ENCODE results near the gene ZFP36L1.
A peak's percentile ranks its signal among the peaks of the same experiment; 100 is the strongest.

Gene ZFP36L1, protein sequence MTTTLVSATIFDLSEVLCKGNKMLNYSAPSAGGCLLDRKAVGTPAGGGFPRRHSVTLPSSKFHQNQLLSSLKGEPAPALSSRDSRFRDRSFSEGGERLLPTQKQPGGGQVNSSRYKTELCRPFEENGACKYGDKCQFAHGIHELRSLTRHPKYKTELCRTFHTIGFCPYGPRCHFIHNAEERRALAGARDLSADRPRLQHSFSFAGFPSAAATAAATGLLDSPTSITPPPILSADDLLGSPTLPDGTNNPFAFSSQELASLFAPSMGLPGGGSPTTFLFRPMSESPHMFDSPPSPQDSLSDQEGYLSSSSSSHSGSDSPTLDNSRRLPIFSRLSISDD

DNA sequence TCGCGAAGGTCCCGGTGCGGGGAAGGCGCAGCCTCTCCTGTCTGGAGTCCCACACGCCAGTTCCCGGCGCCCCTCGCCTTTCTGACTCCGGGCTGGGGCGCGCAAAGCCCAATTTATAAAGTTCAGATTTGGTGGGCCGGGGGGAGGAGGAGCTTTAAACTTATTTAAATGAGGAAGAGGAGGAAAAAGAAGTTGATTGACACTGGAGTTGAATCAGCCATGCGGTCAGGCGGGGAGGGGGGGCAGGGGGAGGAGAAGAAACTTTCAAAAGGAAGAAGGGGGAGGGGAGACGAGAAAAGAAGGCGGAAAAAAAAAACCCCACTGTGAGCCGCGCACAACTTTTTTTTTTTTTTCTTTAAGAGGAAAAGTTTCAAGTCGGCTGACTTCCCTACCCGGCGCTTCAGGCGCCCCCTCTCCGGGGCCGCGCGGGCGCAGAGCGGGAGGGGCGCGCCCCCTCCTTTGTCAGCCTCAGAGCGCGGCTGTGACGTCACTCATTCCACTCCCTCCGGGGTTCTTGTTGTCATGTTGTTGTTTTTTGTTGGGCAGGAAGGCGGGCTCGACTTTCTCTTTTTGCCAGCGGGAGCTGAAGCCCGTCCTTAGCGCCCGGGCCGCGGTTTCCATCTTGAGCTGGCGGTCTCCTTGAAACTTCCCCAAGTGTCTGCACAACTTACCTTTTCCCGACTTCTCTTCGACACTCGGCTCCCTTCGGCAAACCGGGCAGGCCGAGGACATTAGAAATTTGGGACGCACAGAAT is at the start of gene ZFP36L1:
Gene ZFP36L1, minus strand, starts transcription at position 89 of the 755 bp plus-strand sequence. CDS start 129 bp downstream, outside the sequence.
- DNase-seq (ENCODE audit: low read depth): peak; percentile 91

DNA sequence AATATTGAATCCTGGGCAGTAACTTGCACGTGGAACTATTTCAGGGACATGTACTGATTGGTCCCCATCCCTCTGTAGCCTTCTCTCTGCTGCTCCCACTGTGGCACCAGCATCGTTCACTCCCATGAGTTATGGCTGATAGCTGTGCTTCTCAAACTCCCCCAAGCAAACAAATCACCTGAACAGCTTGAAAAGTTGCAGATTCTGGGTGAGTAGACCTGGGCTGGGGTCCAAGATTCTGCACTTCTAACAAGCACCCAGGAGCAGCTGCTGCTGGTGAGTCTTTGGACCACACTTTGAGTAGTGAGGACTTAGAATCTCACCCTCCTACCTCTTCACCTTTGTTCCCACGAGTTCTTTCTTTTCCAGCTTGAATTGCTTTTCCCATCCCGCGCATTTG is 49.4 kb upstream of the ZFP36L1 start:
- no peak for DNase-seq (ENCODE audit: low read depth)

DNA sequence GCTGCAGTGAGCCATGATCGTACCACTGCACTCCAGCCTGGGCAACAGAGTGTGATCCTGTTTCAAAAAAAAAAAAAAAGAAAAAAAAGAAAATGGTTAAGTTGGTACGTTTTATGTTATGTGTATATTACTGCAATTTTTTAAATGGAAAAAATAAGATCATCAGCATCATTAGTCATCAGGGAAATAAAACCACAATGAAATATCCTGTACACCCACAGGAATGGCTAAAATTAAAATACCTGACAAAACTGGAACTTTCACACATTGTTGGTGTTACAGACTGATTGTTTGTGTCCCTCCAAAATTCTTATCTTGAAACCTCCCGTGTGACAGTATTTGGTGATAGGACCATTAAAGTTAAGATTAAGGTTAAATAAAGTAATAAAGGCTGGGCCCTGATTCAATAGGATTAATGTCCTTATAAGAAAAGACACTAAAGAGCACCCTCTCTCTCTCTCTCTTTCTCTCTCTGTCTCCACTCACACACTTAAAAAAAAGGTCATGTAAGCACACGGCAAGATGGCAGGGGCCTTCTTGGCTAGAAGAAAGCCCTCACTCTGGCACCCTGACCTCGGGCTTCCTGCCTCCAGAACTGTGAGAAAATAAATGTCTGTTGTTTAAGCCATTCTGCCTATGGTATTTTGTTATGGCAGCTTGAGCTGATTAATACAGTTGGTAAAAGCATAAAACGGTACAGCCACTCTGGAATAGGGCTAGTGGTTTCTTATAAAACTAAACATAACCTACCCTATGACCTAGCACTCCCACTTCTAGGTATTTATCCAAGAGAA is 48.3 kb upstream of the ZFP36L1 start:
- DNase-seq (ENCODE audit: low read depth): no peak

DNA sequence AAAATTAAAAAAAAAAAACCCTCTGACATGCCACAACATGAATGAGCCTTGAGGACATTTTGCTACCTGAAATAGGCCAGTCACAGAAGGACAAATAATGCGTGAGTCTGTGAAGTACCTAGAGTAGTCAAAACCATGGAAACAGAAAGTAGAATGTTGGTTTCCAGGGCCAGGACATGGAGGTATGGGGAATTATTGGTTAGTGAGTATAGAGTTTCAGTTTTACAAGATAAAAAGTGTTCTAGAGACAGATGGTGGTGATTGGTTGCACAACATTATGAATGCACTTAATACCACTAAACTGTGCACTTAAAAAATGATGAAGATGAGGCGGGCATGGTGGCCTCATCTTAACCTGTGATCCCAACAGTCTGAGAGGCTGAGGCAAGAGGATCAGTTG is 47.6 kb upstream of the ZFP36L1 start:
- DNase-seq (ENCODE audit: low read depth): no peak

DNA sequence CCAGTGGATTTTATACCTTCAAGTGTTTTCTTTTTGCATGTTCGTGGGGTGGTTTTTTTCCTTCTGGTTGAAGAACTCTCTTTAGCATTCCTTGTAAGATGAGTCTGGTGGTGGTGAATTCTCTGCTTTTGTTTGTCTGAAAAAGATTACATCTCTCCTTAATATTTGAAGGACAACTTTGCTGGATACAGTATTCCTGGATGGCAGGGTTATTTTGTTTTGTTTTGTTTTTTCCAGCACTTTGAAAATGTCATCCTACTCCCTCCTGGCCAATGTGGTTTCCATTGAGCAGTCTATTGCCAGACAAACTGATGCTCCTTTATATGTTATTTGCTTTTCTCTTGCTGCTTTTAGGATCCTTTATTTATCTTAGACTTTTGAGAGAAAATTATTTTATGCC is 43.2 kb upstream of the ZFP36L1 start:
- DNase-seq (ENCODE audit: low read depth): no peak

DNA sequence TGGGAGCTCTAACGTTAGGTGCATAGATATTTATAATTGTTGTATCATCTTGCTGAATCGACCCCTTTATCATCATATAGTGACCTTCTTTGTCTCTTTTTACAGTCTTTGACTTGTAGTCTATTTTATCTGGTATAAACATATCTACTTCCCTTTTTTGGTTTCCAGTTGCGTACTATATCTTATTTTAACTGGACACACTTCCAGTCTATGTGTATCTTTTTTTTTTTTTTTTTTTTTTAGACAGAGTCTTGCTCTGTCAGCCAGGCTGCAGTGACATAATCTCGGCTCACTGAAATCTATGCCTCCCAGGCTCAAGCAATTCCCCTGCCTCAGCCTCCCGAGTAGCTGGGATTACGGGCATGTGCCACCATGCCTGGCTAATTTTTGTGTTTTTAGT is 41.9 kb upstream of the ZFP36L1 start:
- no peak for DNase-seq (ENCODE audit: low read depth)

DNA sequence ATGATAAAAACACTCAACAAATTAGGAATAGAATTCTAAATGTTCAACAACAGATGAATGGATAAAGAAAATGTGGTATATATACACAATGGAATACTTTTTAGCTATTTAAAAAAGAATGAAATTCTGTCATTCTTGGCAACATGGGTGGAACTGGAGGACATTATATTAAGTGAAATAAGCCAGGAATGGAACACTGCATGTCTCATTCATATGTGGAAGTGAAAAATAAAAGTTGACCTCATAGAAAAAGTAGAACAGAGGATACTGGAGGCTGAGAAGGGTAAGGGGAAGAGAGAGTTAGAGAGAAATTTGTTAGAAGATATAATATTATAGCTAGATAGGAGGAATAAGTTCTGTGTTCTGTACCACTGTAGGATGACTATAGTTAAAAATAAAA is 35.8 kb upstream of the ZFP36L1 start:
- DNase-seq (ENCODE audit: low read depth): no peak

DNA sequence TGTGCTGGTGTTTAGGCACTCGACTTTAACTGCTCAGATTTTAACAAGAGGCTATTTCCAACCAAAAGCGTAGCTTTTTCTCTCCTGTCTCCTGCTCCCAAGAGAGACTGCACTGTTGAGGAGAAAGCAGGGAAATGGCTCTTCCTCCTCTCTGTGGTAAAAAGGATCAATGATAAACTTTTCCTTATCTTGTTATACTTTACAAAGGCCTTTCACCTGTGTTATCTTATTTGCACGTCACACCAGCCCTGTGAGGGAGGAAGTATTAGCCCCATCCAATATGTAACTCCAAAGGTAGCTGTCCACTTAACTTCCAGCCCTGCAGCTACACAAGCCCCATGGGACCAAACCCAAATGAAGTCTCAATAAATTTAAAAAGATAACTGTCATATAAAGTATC is 32.9 kb upstream of the ZFP36L1 start:
- DNase-seq (ENCODE audit: low read depth): no peak

DNA sequence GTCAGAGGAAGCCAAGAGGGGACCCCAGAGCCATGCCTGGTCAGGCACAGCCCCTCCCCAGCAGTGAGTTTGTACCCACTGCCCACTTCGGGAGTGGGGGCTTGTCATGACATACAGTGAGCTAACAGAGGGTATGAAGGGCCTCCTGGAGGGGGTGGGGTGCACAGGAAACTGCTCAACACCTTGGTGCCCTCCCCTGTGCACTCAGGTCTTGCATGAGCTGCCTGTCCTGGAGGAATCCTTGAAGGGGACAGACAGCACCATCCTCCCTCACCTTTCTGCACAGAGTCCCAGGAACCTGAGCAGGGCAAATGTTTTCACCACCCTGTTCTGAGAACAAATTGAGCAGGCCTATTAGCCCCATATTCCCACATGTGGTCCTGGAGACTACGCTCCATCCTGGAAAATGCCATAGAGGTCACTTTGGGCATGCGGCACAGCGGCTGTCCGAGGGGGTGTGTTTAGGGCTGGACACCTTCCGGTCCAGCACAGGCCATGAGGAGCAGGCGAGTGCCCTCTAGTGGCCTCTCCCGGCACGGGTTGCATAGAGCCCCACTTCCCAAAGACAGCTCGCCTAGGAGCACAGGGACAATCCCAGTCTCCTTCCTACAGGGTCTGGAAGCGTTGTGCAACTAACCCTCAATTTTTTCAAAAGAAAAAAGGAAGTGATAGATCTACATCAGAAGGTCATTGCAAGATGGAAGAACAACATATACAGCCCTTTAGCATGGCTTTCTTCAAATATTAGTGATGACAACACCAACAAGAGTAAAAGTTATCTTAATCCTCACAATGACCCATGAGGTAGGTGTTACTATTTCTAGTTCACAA is 31.9 kb upstream of the ZFP36L1 start:
- DNase-seq (ENCODE audit: low read depth): peak; percentile 48

DNA sequence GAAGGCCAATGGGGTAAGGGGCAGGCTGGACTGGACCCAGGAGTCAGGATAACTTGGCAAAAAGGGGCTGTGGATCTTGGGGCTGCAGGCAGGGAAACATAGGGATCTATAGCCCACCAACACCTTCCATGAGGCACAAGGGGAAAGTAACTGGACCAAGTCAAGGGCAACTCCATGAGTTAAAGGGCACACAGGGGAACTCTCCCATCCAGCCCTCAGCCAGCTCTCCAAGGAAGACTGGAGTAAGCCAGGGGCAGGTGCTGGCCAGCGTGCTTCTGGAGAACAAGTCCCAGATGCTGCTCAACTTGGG is 31.3 kb upstream of the ZFP36L1 start:
- no peak for DNase-seq (ENCODE audit: low read depth)

DNA sequence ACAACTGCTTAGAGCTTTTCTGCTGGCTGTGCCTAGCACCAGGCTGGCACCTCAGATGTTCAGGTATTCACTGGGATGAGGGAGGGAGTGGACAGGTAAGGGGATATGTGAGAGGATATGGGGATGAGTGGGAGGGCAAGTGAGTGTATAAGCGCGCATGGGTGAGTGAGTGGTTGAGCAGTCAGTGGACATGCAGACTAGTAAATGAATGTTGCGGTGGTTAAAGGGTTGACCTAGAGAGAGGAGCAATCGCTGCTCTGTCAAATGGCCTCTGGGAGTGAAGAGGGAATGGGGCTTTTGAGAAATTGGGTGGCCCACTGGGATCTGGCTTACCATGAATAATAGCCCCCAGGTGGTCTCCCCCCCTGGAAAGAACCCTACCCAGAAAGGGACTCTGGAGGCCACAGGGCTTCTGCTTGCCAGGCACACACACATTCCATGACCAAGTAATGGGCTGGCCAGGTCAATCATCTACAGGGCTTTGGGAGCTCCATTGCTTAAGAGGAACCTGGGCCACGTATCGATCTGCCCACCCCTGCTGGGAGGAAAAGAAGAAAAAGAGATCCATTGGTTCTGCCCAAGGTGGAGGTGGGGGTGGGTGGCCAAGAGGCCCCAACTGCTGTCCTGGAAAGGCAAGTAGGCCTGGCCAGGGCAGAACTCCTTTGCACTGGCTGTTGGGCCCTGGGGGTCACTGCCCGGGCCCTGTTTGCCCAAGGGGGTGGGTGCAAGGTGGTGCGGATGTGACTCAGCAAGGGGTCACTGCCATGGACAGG is 30.8 kb upstream of the ZFP36L1 start:
- DNase-seq (ENCODE audit: low read depth): no peak

DNA sequence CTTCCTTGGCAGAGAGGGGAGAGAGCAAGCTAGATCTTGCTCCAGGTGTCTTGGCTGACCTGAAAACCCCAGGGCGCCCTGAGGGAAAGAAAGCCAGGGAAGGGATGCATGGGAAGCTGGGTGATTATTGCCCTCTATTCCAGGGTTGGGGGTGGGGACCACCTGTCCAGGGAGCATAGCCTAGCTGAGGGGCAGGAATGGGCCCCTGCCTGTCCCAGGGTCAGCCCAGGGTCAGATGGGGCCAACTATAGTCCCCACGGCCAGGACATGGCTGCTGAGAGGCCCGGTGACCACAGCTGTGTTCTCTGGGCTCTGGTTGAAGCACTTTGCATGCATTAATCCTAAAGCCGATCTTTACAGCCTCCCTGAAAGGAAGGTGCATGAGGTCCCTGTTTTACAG is 30.1 kb upstream of the ZFP36L1 start:
- DNase-seq (ENCODE audit: low read depth): no peak

DNA sequence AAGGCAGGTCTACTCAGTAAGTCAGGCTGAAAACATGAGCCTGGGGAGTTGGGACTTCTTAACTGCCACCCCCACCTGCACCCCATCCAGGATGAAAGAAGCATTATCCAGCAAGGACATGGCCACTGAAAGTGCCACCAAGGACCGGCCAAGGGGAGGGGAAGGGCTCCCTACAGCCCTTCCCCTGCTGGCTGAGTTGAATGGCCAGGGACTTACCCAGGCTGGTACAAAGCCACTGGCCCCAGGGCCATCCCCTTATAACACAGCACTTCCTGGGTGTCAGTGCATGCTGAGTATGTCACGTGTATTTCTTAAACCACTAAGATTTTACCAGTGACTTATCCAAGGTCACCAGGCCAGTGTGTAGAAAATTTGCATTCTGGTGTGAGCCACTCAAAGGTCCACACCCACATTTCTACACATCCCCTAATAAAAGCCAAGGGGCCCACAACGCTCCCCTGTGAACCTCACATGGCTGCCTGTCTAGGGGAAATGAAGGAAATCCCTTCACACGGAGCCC is 29.3 kb upstream of the ZFP36L1 start:
- no peak for DNase-seq (ENCODE audit: low read depth)

DNA sequence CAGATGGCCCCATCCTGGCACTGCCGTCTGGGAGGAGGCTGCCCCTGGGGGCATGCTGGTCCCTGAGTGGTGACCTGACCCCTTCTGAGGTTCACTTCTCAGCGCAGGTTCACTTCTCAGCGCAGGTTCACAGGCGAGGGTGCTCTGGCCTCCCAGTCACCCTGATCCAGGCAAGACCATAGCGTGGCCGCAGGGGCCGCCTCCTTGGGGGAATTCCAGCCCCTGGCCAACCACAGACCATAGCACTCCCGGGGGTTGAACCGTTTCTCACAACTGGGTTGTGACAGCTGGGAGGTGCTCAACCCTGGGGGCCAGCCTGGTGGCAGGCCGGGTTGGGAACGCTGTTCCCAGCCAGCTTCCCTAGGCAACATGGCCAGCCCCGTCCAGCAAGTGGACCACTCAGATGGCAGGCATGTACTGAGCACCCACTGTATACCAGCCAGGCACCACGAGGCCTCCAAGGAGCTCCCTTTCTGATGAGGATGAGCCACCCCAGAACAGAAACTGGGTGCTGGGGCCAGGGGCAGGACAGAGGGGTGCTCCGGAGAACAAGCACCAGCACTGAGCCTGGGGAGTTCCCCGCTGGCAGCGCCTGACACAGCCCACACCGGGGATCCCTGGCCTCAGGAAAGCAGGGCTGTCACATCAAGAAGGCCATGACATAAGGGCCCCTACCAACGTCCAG is 28.3 kb upstream of the ZFP36L1 start:
- DNase-seq (ENCODE audit: low read depth): no peak

DNA sequence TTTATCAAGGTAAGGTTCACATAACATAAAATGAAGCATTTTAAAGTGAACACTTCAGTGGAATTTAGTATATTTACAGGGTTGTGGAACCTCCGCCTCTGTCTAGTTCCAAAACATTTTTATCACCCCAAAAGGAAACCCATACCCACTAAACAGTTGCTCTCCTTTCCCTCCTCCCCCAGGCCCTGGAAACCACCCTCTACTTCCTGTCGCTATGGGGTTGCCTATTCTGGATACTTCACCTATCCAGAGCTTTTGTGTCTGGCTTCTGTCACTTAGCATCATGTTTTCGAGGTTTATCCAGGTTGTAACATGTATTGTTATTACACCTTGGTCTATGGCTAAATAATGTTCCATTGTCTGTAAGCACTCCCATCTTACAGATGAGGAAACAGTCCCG is 27.7 kb upstream of the ZFP36L1 start:
- no peak for DNase-seq (ENCODE audit: low read depth)

DNA sequence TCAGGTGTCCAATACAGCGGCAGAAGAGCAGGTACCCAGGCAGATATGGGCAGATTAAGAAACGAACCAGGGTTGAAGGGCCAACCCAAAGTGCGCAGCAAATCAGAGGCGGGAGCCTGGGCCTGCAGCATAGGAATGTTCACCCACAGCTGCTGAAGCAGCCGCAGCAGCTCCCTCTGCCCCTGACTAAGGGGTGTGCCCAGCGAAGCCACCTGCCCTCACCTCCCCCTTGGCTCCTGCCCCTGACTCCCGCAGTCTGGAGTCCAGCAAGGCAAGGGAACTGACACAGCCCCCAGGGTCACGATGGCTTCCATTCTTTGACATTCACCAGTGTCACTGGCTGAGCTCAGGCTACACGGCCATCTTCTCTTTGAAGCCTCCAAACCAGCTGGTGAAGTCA is 27.3 kb upstream of the ZFP36L1 start:
- DNase-seq (ENCODE audit: low read depth): no peak

DNA sequence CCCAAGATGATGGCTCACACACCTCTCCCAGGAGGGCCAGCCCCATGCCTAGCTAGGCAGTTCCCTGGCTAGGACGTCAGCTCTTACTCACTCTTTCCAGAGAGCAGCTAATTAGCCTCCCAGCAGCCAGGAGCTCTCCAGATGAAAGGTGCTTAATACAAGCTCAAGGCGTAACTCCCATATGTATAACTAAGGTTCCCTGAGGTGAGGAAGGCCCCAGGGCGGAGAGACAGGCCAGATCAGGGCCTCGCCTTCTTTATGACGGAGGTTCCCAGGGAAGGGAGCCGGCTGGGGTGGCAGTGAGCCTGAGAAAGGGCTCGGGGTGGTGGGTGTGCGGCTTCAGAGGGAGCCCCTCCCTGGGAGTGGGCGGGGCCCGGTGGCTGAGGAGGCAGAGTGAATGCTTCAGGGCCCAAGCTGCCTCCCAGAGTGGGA is 26.4 kb upstream of the ZFP36L1 start:
- DNase-seq (ENCODE audit: low read depth): no peak

DNA sequence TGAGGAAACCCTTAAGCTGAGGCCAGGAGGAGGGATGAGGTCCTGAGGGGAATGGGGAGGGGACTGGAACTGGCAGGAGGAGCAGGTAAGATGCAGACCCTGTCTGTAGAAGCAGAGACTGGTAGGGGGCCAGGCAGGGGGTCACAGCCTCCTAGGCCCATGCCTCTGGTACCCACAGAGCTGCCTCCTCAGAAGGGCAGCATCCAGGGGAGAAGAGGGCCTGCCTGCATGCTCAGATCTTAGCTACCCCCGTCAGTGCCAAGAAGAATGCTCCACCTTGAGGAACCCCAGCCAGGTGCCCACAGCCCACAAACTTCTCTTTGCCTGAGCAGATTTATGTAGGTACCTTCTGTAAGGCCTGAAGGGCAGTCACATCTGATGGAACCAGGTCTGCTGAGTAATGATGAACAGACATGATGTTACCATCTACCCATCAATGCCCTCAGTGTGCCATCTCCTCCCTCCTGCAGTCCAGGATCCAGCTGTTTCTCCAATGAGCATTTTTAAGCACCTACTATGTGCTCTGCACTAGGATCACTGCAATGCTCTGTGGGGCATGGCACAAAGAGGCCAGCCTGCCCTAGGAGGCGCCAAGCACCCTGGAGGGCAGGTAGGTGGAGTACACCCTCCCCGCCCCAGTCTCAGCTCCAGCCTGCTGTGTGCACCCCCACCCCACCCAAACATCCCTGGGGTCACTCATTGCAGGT is 24.8 kb upstream of the ZFP36L1 start:
- no peak for DNase-seq (ENCODE audit: low read depth)

DNA sequence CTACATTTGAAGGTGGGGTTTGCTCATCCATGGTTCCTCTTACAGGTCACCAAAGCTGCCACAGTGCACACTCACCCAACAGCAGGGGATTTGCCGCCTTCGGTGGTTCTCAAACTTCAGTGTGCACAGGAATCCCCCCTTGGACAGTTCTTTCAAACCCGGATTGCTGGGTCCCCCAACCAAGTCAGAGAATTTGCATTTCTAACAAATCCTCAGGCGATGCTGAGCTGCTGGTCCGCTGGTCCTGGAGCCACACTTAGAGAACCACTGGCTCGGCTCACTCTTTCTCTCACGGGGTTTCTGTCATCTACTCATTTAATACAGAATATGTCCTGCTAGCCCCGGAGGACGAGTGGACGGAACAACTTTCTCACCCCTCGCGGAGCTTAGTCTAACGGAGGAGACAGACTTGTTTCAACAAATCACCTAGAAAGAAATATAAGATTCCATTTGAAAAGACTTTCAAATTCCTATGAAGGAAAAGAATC is 24.1 kb upstream of the ZFP36L1 start:
- DNase-seq (ENCODE audit: low read depth): no peak

Data from HS-27A (cell line).